Kidney (tissue), 14 donors: ENCODE results near the gene WDHD1. TPM values are rescaled to one million over a fixed set of nuclear protein-coding genes. Genes with fewer than 3 reads are reported as not detected.

ENCODE experiments used
- DNase-seq, 5 donors: peaks; one replicate each; pipeline ENCODE4 v3.0.0-alpha.2; 2013 to 2020
- FAIRE-seq: peaks from 2 replicates; lab custom pipeline; 2012; peaks lifted over from hg19 to GRCh38; lab: Jason Lieb, UNC
- H3K27ac ChIP-seq, 2 donors: one replicate each; pipeline ENCODE4 v1.7.0; 2013; ENCODE audit warnings: low read depth in 2 of 2, low read length in 2 of 2, inconsistent platforms in 1 of 2
- H3K27me3 ChIP-seq: one replicate; pipeline ENCODE4 v1.7.1; 2013; ENCODE audit warnings: low read length, inconsistent platforms; ENCODE audit not compliant: control insufficient read depth, insufficient read depth
- H3K36me3 ChIP-seq, 3 donors: one replicate each; pipeline versions ENCODE4 v1.7.0 to v1.7.1; 2013; ENCODE audit warnings: low read length in 3 of 3, control low read depth in 1 of 3, inconsistent platforms in 1 of 3; ENCODE audit not compliant: insufficient read depth in 3 of 3, control insufficient read depth in 2 of 3
- H3K4me1 ChIP-seq, 3 donors: one replicate each; pipeline versions ENCODE4 v1.7.0 to v1.7.1; 2013; ENCODE audit warnings: low read length in 3 of 3, inconsistent platforms in 1 of 3, low read depth in 1 of 3; ENCODE audit not compliant: control insufficient read depth in 2 of 3, insufficient read depth in 2 of 3
- H3K4me3 ChIP-seq, 3 donors: one replicate each; pipeline versions ENCODE4 v1.7.0 to v1.8.1; 2013; ENCODE audit warnings: low read length in 3 of 3, control low read depth in 1 of 3, inconsistent platforms in 1 of 3
- H3K9ac ChIP-seq, 3 donors: one replicate each; pipeline versions ENCODE4 v1.7.0 to v1.7.1; 2013; ENCODE audit warnings: low read length in 3 of 3, control low read depth in 1 of 3, inconsistent platforms in 1 of 3
- H3K9me3 ChIP-seq, 3 donors: one replicate each; pipeline versions ENCODE4 v1.7.0 to v1.7.1; 2013; ENCODE audit warnings: low read length in 3 of 3, control low read depth in 1 of 3, inconsistent platforms in 1 of 3; ENCODE audit not compliant: control insufficient read depth in 2 of 3, insufficient read depth in 1 of 3
- CTCF ChIP-seq: IDR thresholded peaks from 3 replicates; pipeline ENCODE4 v1.5.1; 2012; ENCODE audit warnings: mild to moderate bottlenecking, moderate library complexity, borderline replicate concordance; ENCODE audit not compliant: insufficient read depth; ENCODE audit errors: extremely low read depth
- intact Hi-C: fragments of 100-400 bp; cut with DNase I; formaldehyde crosslinking; loops from one replicate; pipeline ENCODE4 v1.11.1; 2022
- polyA plus RNA-seq: library from polyadenylated mRNA; stranded (reverse); fragments of 350-450 nt; fragmentation: Illumina TruSeq; extraction: RNeasy Lipid Tissue Mini Kit (QIAGEN cat#74804); gene quantifications from one replicate; pipeline ENCODE4 v1.2.3, GENCODE V29; 2014; ENCODE audit warnings: low read depth, low replicate concordance; ENCODE audit not compliant: insufficient read depth
- total RNA-seq: library from RNA; stranded (reverse); fragmentation: NEBNext Ultra II Directional; extraction: Animal tissue kit (Norgen Biotek cat#: 25700); gene quantifications from one replicate; pipeline ENCODE4 v1.2.1, GENCODE V29; 2021
- donor health status: control.
- donor health status: control.
- donor health status: control.
- donor health status: control.
- donor health status: control.
- donor health status: DM: yes; HTN: yes; CAD: no.
- donor health status: Normal renal cell carcinoma (clear cell type).

Gene WDHD1
- total and polyA plus RNA-seq, 2 donors from 2014 or later, result 1.8 to 3.3 TPM

- H3K9ac ChIP-seq, result peak overlapping the region in 2 of 3 donors; percentile 98 to 100
- peak overlapping the region in 2 of 3 donors; percentile 87 to 98 for H3K4me3 ChIP-seq
- DNase-seq (peak in 1 of 5 donors; percentile 8), FAIRE-seq (no peak)
- H3K27ac ChIP-seq, result peak overlapping the region; percentile 100
- intact Hi-C loops, result no loop called here
- no peaks in the 10 kb centered on the region for H3K27me3 ChIP-seq
- no peaks in the 10 kb centered on the region for H3K9me3 ChIP-seq
- no peak for TF ChIP-seq CTCF
- H3K36me3 ChIP-seq, result peaks cover 0 to 2% (median 0%) of the 10 kb centered on the region in 3 donors
- H3K4me1 ChIP-seq, result peaks cover 0 to 17% (median 10%) of the 10 kb centered on the region in 3 donors
Observed at GRCh38 chr14:55053018-55053417, 26.1 kb upstream of the WDHD1 start.

GRCh38 chr14:55052269-55052930 lies 25.5 kb upstream of the WDHD1 start:
- DNase-seq, result peak in 1 of 5 donors; percentile 59
- no peaks in the 10 kb centered on the region for H3K36me3 ChIP-seq
- TF ChIP-seq CTCF, result no peak
- FAIRE-seq, result no peak
- H3K9me3 ChIP-seq, result no peaks in the 10 kb centered on the region
- H3K27me3 ChIP-seq, result no peaks in the 10 kb centered on the region
- H3K9ac ChIP-seq, result peak overlapping the region; percentile 75 to 100 (median 98)
- intact Hi-C loops, result no loop called here
- H3K4me3 ChIP-seq, result peak overlapping the region; percentile 87 to 99 (median 98)
- peaks cover 0 to 17% (median 10%) of the 10 kb centered on the region in 3 donors for H3K4me1 ChIP-seq
- H3K27ac ChIP-seq, result peak overlapping the region; percentile 100

GRCh38 chr14:55051423-55052268 lies 24.7 kb upstream of the WDHD1 start, which contains the start of gene MAPK1IP1L:
Gene MAPK1IP1L (plus strand): TSS chr14:55051647. CDS start chr14:55061684, 10,037 bp downstream.
- FAIRE-seq (no peak), DNase-seq (peak; percentile 96 to 98 (median 97))
- peaks cover 0 to 17% (median 10%) of the 10 kb centered on the region in 3 donors for H3K4me1 ChIP-seq
- peak within 1 kb of the TSS; percentile 100 for H3K27ac ChIP-seq
- H3K36me3 ChIP-seq, result no peaks in the 10 kb centered on the region
- TF ChIP-seq CTCF, result peak; percentile 98
- no peaks in the 10 kb centered on the region for H3K27me3 ChIP-seq
- no peaks in the 10 kb centered on the region for H3K9me3 ChIP-seq
- intact Hi-C loops, result no loop called here
- peak within 1 kb of the TSS; percentile 92 to 99 (median 98) for H3K4me3 ChIP-seq
- H3K9ac ChIP-seq, result peak within 1 kb of the TSS; percentile 98 to 100 (median 98)
